Body of pancreas (tissue), 4 donors: ENCODE results near the gene SMIM43. TPM values are rescaled to one million over a fixed set of nuclear protein-coding genes. Genes with fewer than 3 reads are reported as not detected.

Source experiments
- ATAC-seq: fragments of 150-250 bp; one replicate; pipeline ENCODE4 v1.9.1; 2016
- DNase-seq, 4 donors: peaks; one replicate each; pipeline ENCODE4 v3.0.0-alpha.2; 2019
- H3K27ac ChIP-seq, 4 donors: fragments of 200-600 bp; sonication (generic); 1 replicate in 3 of 4; 2 replicates in 1 of 4; pipeline versions ENCODE4 v1.5.1 to v1.6.1; 2016 to 2019; ENCODE audit warnings: mild to moderate bottlenecking in 1 of 4, mixed read lengths in 1 of 4, moderate library complexity in 1 of 4
- H3K27me3 ChIP-seq, 2 donors: fragments of 200-600 bp; sonication (generic); one replicate each; pipeline ENCODE4 v1.6.0; 2016; ENCODE audit warnings: mild to moderate bottlenecking in 1 of 2
- H3K36me3 ChIP-seq, 2 donors: fragments of 200-600 bp; sonication (generic); replicated peaks in 1 of 2; 2 replicates each; pipeline ENCODE4 v1.5.1; 2016; ENCODE audit warnings: low read depth in 2 of 2; ENCODE audit not compliant: insufficient read depth in 1 of 2
- H3K4me1 ChIP-seq: fragments of 200-600 bp; sonication (generic); one replicate; pipeline ENCODE4 v1.6.0; 2016
- H3K4me3 ChIP-seq, 2 donors: fragments of 200-600 bp; sonication (generic); 1 replicate in 1 of 2; 2 replicates in 1 of 2; pipeline ENCODE4 v1.5.1; 2016 to 2019
- H3K9me3 ChIP-seq, 3 donors: fragments of 200-600 bp; sonication (generic); 1 replicate in 2 of 3; 2 replicates in 1 of 3; pipeline ENCODE4 v1.5.1; 2016
- CTCF ChIP-seq, 7 experiments: fragments of 450-650 bp in 4 of 7; fragments of 200-600 bp in 3 of 7; sonication (generic) in 3 of 7; IDR thresholded peaks; one replicate each; pipeline ENCODE4 v1.5.1; 2016 to 2019; ENCODE audit warnings: antibody characterized with exemption in 7 of 7
- POLR2A ChIP-seq, 3 donors: fragments of 450-650 bp; IDR thresholded peaks; one replicate each; pipeline ENCODE4 v1.6.1; 2016; ENCODE audit warnings: antibody characterized with exemption in 3 of 3, mild to moderate bottlenecking in 2 of 3
- WGBS, 2 donors: methylation state at CpG; one replicate each; pipeline ENCODE4 v1.1.5; 2017; 5-methylcytosine and 5-hydroxymethylcytosine counted together
- intact Hi-C: fragments of 100-400 bp; cut with DNase I; formaldehyde crosslinking; loops from one replicate; pipeline ENCODE4 v1.15.1; 2023
- total RNA-seq, 2 donors: library from RNA; depleted of rRNA; stranded (reverse); fragments of >200 nt; gene quantifications; one replicate each; pipeline ENCODE4 v1.1.0, GENCODE V29; 2016

Gene SMIM43
- total RNA-seq, 2 donors from 2014 or later: not detected

- 0% methylated on average over 48 of the region's 48 CpGs for WGBS, 2 donors
- Histone ChIP-seq H3K4me1 (peaks cover 13% of the 10 kb centered on the region), H3K4me3 (peak within 1 kb of the TSS; percentile 59 to 76), H3K36me3 (peaks cover 0 to 1% of the 10 kb centered on the region in 2 donors), H3K27me3 (no peaks in the 10 kb centered on the region), H3K27ac (peak within 1 kb of the TSS; percentile 41 to 92 (median 79)), H3K9me3 (no peaks in the 10 kb centered on the region)
- intact Hi-C loops: no loop called here
- TF ChIP-seq CTCF (IDR thresholded peaks at IDR 0.05): peak in 2 of 7 experiments; percentile 16 to 18
- TF ChIP-seq POLR2A (IDR thresholded peaks at IDR 0.05): peak; percentile 39 to 86 (median 82)
- ATAC-seq (peak; percentile 99), DNase-seq (peak; percentile 92 to 94 (median 93))
Observed at GRCh38 chr4:121800961-121801714, 36.2 kb upstream of the SMIM43 start, which contains the start of gene EXOSC9. TSS of gene EXOSC9 (plus strand) at chr4:121801323. CDS start at chr4:121801425, 102 bp downstream.

- Histone ChIP-seq H3K27ac (peak overlapping the region; percentile 41 to 92 (median 79)), H3K4me3 (peak overlapping the region; percentile 59 to 76), H3K27me3 (no peaks in the 10 kb centered on the region), H3K9me3 (no peaks in the 10 kb centered on the region), H3K4me1 (peaks cover 13% of the 10 kb centered on the region), H3K36me3 (peaks cover 0 to 1% of the 10 kb centered on the region in 2 donors)
- ATAC-seq (peak; percentile 29), DNase-seq (no peak)
- WGBS, 2 donors: 40 to 52% methylated on average over 8 of the region's 8 CpGs
- TF ChIP-seq CTCF (IDR thresholded peaks at IDR 0.05) (no peak), POLR2A (IDR thresholded peaks at IDR 0.05) (no peak)
- intact Hi-C loops: no loop called here
Observed at GRCh38 chr4:121800638-121800960, 35.6 kb upstream of the SMIM43 start.

GRCh38 chr4:121799867-121800501 lies 35.0 kb upstream of the SMIM43 start:
- H3K36me3 ChIP-seq: peaks cover 0 to 1% of the 10 kb centered on the region in 2 donors
- TF ChIP-seq POLR2A (IDR thresholded peaks at IDR 0.05) (no peak), CTCF (IDR thresholded peaks at IDR 0.05) (no peak)
- no peak overlapping the region for H3K27ac ChIP-seq
- DNase-seq (no peak), ATAC-seq (no peak)
- no peaks in the 10 kb centered on the region for H3K9me3 ChIP-seq
- intact Hi-C loops: no loop called here
- 94 to 99% methylated on average over 3 of the region's 3 CpGs for WGBS, 2 donors
- H3K4me3 ChIP-seq: no peak overlapping the region
- H3K4me1 ChIP-seq: peaks cover 13% of the 10 kb centered on the region
- H3K27me3 ChIP-seq: no peaks in the 10 kb centered on the region

- Histone ChIP-seq H3K27me3 (no peaks in the 10 kb centered on the region), H3K4me3 (no peak overlapping the region), H3K36me3 (peaks cover 0 to 1% of the 10 kb centered on the region in 2 donors), H3K27ac (no peak overlapping the region), H3K9me3 (no peaks in the 10 kb centered on the region), H3K4me1 (peaks cover 13% of the 10 kb centered on the region)
- WGBS, 2 donors: 56 to 60% methylated on average over 2 of the region's 2 CpGs
- TF ChIP-seq POLR2A (IDR thresholded peaks at IDR 0.05) (no peak), CTCF (IDR thresholded peaks at IDR 0.05) (no peak)
- DNase-seq (no peak), ATAC-seq (no peak)
- intact Hi-C loops: no loop called here
Observed at GRCh38 chr4:121799208-121799823, 34.4 kb upstream of the SMIM43 start.
